Activated naive CD4-positive, alpha-beta T cell treated with anti-CD3 and anti-CD28 coated beads for 36 hours (primary cell): ENCODE results near the gene EPHB3. TPM values are rescaled to one million over a fixed set of nuclear protein-coding genes. Genes with fewer than 3 reads are reported as not detected.

Source experiments
- CTCF ChIA-PET: fragments of 350-600 bp; sonication (Branson Sonifier 250); formaldehyde crosslinking; loops from one replicate; lab custom pipeline; 2021; ENCODE audit warnings: antibody characterized with exemption; lab: Charles Lee
- DNase-seq: peaks from one replicate; pipeline ENCODE4 v3.0.0-alpha.2; 2020
- H3K27ac Mint-ChIP-seq: one replicate; pipeline ENCODE4 v1.8.0; 2021; ENCODE audit warnings: mild to moderate bottlenecking, mixed read lengths
- H3K27me3 Mint-ChIP-seq: one replicate; pipeline ENCODE4 v1.8.0; 2021; ENCODE audit warnings: low read depth, mixed read lengths
- H3K36me3 Mint-ChIP-seq: one replicate; pipeline ENCODE4 v1.8.0; 2021; ENCODE audit warnings: low read depth, mixed read lengths
- H3K4me1 Mint-ChIP-seq: one replicate; pipeline ENCODE4 v1.8.0; 2021; ENCODE audit warnings: low read depth, mixed read lengths
- H3K4me3 Mint-ChIP-seq: one replicate; pipeline ENCODE4 v1.8.0; 2021; ENCODE audit warnings: mild to moderate bottlenecking, moderate library complexity, mixed read lengths
- H3K9me3 Mint-ChIP-seq: one replicate; pipeline ENCODE4 v1.8.0; 2021; ENCODE audit warnings: mixed read lengths
- intact Hi-C: fragments of 100-400 bp; cut with micrococcal nuclease; formaldehyde crosslinking; loops from one replicate; pipeline ENCODE4 v1.15.1; 2023
- total RNA-seq, 2 experiments: library from RNA; stranded (reverse); gene quantifications; one replicate each; pipeline ENCODE4 v1.2.3, GENCODE V29; 2021

The EPHB3 gene
- total RNA-seq: not detected

DNA sequence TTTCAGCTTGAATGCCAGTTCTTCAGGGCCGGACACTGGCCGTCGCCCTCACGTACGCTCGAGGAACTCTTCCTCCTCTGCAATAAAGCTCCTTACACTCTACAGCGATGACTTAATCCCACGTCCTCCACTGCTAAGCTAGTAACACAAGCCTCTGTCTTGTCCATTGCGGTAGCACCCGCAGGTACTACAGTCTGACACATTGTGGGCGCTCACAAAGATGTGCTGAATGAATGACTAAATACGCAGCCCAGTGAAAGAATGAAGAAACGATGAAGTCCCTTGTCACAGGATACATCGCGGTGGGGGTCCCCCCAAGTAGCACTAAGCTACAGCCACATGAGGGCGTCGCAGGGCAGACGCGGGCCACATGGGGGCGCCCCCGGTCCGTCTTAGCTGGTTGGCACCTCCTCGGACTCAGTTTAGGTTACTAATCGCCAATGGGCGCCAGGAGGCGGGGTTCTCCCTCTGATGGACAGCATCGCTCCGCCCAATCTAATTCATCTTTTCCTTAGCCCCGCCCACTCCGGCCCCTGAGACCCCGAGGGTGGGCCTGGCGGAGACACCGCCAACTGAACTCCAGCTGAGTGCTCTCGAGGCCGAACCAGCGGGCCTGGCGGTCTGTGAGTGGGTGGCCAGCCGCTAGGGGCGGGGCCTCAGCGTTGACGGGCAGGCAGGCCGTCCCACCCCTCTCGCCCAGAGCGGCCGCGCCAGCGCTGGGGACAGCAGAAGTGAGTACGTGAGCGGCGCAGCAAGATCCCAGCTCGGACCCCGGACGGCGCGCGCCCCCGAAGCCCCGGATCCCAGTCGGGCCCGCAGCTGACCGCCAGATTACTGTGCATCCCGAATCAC, at the start of gene EPHB3:
Gene EPHB3 (plus strand): TSS at position 725 of the 852 bp plus-strand sequence. CDS start 451 bp downstream, outside the sequence.
- H3K36me3 Mint-ChIP-seq: no peaks in the 10 kb centered on the region
- H3K27ac Mint-ChIP-seq: no peak within 1 kb of the TSS
- CTCF ChIA-PET: interaction anchor here (0.5 to 2.2 kb wide), 41 partner anchors 9 to 823 kb away, joined by 3 to 14 read pairs (median 4); partner anchors contain the start of genes MAGEF1 and VPS8
- peak; percentile 98 for DNase-seq
- H3K27me3 Mint-ChIP-seq: peaks cover 33% of the 10 kb centered on the region
- H3K9me3 Mint-ChIP-seq: no peaks in the 10 kb centered on the region
- peak within 1 kb of the TSS; percentile 62 for H3K4me3 Mint-ChIP-seq
- peaks cover 35% of the 10 kb centered on the region for H3K4me1 Mint-ChIP-seq
- intact Hi-C loops: loop anchor here (1.0 kb wide), 7 partner anchors 150 to 616 kb away; partner anchors contain the start of gene VPS8

DNA sequence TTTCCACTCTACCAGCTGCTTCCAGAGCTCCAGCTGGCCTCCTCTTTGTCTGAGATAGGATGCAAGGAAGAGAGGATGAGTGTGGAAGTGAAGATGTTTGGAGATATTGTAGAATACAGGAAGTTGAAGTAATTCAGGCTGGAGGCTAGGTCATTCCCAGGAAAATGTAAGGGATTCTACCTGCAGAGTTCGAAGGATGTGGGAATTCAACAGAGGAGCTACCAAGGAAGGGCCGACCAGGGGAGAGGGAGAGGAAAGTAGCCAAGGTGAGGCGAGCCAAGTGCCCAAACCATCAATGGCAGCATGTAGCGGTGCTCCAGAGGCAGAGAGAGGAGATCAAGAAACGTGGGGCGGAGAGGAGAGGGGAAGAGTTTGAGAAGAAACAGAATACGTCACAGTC, 49.0 kb upstream of the EPHB3 start:
- DNase-seq: no peak
- peaks cover 8% of the 10 kb centered on the region for H3K4me1 Mint-ChIP-seq
- no peaks in the 10 kb centered on the region for H3K9me3 Mint-ChIP-seq
- peaks cover 41% of the 10 kb centered on the region for H3K27me3 Mint-ChIP-seq
- H3K27ac Mint-ChIP-seq: no peak overlapping the region
- intact Hi-C loops: loop anchor here (1.0 to 2.0 kb wide), 6 partner anchors 29 to 158 kb away; no protein-coding TSS in a partner anchor
- CTCF ChIA-PET: interaction anchor here (0.5 to 5.3 kb wide), 17 partner anchors 9 to 354 kb away, joined by 3 to 85 read pairs (median 4); no protein-coding TSS in a partner anchor
- H3K36me3 Mint-ChIP-seq: no peaks in the 10 kb centered on the region
- no peak overlapping the region for H3K4me3 Mint-ChIP-seq

- no peaks in the 10 kb centered on the region for H3K9me3 Mint-ChIP-seq
- no peak overlapping the region for H3K27ac Mint-ChIP-seq
- intact Hi-C loops: loop anchor here (1.0 to 2.0 kb wide), 6 partner anchors 28 to 159 kb away; no protein-coding TSS in a partner anchor
- peaks cover 41% of the 10 kb centered on the region for H3K27me3 Mint-ChIP-seq
- peaks cover 8% of the 10 kb centered on the region for H3K4me1 Mint-ChIP-seq
- CTCF ChIA-PET: interaction anchor here (0.6 to 5.3 kb wide), 41 partner anchors 9 to 1091 kb away, joined by 3 to 85 read pairs (median 4); no protein-coding TSS in a partner anchor
- DNase-seq: peak; percentile 89
- no peaks in the 10 kb centered on the region for H3K36me3 Mint-ChIP-seq
- H3K4me3 Mint-ChIP-seq: peak overlapping the region; percentile 63
Measured at GRCh38 chr3:184513276-184514170, 48.1 kb upstream of the EPHB3 start.

DNA sequence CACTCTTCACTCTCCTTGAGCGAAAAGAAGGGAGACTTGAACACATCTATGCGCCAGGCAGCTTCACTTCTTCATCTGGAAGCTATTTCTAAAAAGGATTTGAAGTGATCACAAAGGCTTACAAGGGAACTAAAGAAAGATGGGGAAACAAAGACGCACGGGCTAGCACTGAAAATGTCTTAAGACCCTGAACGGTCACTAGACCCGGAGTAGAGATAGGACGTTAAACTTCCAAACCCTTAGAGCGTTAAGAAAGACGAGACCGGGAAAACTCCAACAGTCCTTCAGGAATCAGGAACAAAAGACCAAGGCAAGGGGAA, 47.5 kb upstream of the EPHB3 start:
- peaks cover 8% of the 10 kb centered on the region for H3K4me1 Mint-ChIP-seq
- H3K9me3 Mint-ChIP-seq: no peaks in the 10 kb centered on the region
- H3K4me3 Mint-ChIP-seq: no peak overlapping the region
- intact Hi-C loops: no loop called here
- no peak overlapping the region for H3K27ac Mint-ChIP-seq
- H3K27me3 Mint-ChIP-seq: peaks cover 43% of the 10 kb centered on the region
- no peaks in the 10 kb centered on the region for H3K36me3 Mint-ChIP-seq
- CTCF ChIA-PET: interaction anchor here (0.6 to 5.3 kb wide), 37 partner anchors 8 to 1090 kb away, joined by 3 to 85 read pairs (median 4); no protein-coding TSS in a partner anchor
- DNase-seq: no peak

GRCh38 chr3:184523825-184524615, 37.6 kb upstream of the EPHB3 start:
- Mint-ChIP-seq H3K4me1 (peaks cover 11% of the 10 kb centered on the region), H3K36me3 (no peaks in the 10 kb centered on the region), H3K9me3 (no peaks in the 10 kb centered on the region), H3K27me3 (peaks cover 4% of the 10 kb centered on the region), H3K4me3 (no peak overlapping the region), H3K27ac (peak overlapping the region; percentile 60)
- peak; percentile 45 for DNase-seq
- CTCF ChIA-PET: interaction anchor here (0.6 to 2.6 kb wide), 3 partner anchors 10 to 18 kb away, joined by 4 to 11 read pairs (median 6); no protein-coding TSS in a partner anchor
- intact Hi-C loops: loop anchor here (1.0 kb wide), 1 partner anchor 225 kb away; the partner anchor contains the start of gene PSMD2

- DNase-seq: peak; percentile 58
- peak overlapping the region; percentile 22 for H3K27ac Mint-ChIP-seq
- peaks cover 11% of the 10 kb centered on the region for H3K4me1 Mint-ChIP-seq
- CTCF ChIA-PET: interaction anchor here (0.6 to 2.1 kb wide), 9 partner anchors 11 to 889 kb away, joined by 3 to 7 read pairs (median 5); partner anchors contain the start of gene EPHB3
- H3K4me3 Mint-ChIP-seq: peak overlapping the region; percentile 76
- no peaks in the 10 kb centered on the region for H3K27me3 Mint-ChIP-seq
- no peaks in the 10 kb centered on the region for H3K9me3 Mint-ChIP-seq
- intact Hi-C loops: loop anchor here (1.0 to 5.0 kb wide), 2 partner anchors 163 to 226 kb away; partner anchors contain the start of genes CLCN2, POLR2H and PSMD2
- no peaks in the 10 kb centered on the region for H3K36me3 Mint-ChIP-seq
Measured at GRCh38 chr3:184524981-184525336, 36.6 kb upstream of the EPHB3 start.

DNA sequence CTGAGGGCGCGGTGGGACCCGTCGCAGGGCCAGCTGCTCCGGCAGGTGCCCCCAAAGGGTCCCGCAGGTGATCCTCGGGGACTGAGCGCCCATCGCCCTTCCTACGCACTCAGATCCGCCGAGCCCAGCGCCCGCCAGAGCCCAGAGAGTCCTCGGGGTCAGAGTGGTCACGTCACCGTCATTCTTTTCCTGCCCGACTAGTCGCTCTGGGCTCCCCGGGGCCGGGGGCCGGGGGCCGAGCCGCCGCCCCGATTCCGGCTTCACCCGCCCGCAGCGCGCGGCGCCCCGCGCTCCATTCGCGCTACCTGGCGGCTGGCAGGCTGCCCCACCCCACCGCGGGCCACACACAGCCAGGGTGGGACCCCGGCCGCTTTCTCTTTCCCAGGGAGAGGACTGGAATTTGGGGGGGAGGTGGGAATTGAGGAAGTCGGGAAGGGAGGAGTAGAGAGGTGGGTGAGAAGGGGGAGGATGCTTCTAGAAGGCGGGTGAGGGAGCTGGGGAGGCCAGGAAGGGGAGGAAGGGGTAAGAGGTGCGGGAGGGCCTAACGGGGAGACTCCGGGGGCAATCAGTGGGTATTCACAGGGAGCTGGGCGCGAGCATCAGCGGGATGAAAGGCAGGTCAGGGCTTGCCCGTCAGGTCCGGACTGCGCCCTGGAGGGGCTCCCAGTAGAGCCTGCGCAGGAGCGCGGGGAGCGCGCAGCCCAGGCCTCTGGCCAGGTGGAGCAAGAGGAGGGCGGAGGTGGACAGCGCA, 36.1 kb upstream of the EPHB3 start:
- peak overlapping the region; percentile 76 for H3K4me3 Mint-ChIP-seq
- H3K27ac Mint-ChIP-seq: peak overlapping the region; percentile 22
- H3K27me3 Mint-ChIP-seq: no peaks in the 10 kb centered on the region
- no peaks in the 10 kb centered on the region for H3K36me3 Mint-ChIP-seq
- peaks cover 11% of the 10 kb centered on the region for H3K4me1 Mint-ChIP-seq
- CTCF ChIA-PET: interaction anchor here (0.6 to 2.1 kb wide), 8 partner anchors 11 to 890 kb away, joined by 3 to 7 read pairs (median 4); partner anchors contain the start of gene EPHB3
- intact Hi-C loops: loop anchor here (1.0 to 5.0 kb wide), 2 partner anchors 16 to 163 kb away; partner anchors contain the start of genes CLCN2 and POLR2H
- H3K9me3 Mint-ChIP-seq: no peaks in the 10 kb centered on the region
- peak; percentile 15 for DNase-seq

- CTCF ChIA-PET: interaction anchor here (0.6 to 2.1 kb wide), 9 partner anchors 11 to 155 kb away, joined by 3 to 7 read pairs (median 4); partner anchors contain the start of gene EPHB3
- DNase-seq: peak; percentile 7
- Mint-ChIP-seq H3K4me1 (peaks cover 11% of the 10 kb centered on the region), H3K27ac (no peak overlapping the region), H3K4me3 (peak overlapping the region; percentile 62), H3K9me3 (no peaks in the 10 kb centered on the region), H3K27me3 (peaks cover 3% of the 10 kb centered on the region), H3K36me3 (no peaks in the 10 kb centered on the region)
- intact Hi-C loops: loop anchor here (1.0 to 5.0 kb wide), 2 partner anchors 15 to 164 kb away; partner anchors contain the start of genes CLCN2 and POLR2H
Measured at GRCh38 chr3:184526088-184526433, 35.5 kb upstream of the EPHB3 start.

- no peaks in the 10 kb centered on the region for H3K9me3 Mint-ChIP-seq
- peaks cover 3% of the 10 kb centered on the region for H3K27me3 Mint-ChIP-seq
- intact Hi-C loops: no loop called here
- H3K27ac Mint-ChIP-seq: no peak overlapping the region
- no peak overlapping the region for H3K4me3 Mint-ChIP-seq
- no peak for DNase-seq
- H3K4me1 Mint-ChIP-seq: no peaks in the 10 kb centered on the region
- no peaks in the 10 kb centered on the region for H3K36me3 Mint-ChIP-seq
- CTCF ChIA-PET: interaction anchor here (0.7 to 1.8 kb wide), 5 partner anchors 11 to 340 kb away, joined by 3 to 9 read pairs (median 4); partner anchors contain the start of gene EPHB3
Measured at GRCh38 chr3:184531626-184532280, 29.8 kb upstream of the EPHB3 start.
